CD4-positive, alpha-beta T cell treated with Interleukin-15 for 1 hour (primary cell): ENCODE results near the gene GALC.

Source experiments
- DNase-seq: peaks from one replicate; pipeline ENCODE4 v3.0.0-alpha.2; 2020

GALC gene

GRCh38 chr14:87952307-87953094 is 40.5 kb downstream of the GALC start:
- no peak for DNase-seq

DNA sequence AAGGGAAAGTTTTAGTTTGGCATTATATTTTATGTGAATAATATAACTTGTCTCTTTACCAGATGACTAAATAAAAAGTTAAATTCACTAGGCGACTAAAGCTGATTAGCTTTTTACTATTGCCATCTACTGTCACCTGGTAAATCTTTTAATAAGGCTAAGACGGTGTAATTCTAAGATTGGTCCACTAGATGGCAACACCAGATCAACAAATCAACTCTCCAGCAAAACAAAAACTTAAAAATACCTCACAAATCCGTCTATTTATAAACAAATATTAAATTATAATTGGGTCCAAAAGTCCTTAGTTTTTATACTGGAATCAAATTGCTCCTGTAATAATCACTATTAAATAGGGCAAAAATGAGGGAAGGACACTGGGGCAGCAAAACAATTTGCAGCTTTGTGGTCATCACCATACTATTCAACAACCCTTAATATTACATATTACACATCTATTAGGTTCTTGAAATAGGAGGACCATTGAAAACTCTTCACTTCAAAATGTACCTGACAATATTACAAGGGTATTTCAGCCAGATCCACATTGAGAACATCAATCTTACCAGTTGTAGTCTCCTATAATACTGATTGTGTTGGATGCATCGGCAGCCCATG is 47.9 kb downstream of the GALC start:
- no peak for DNase-seq

DNA sequence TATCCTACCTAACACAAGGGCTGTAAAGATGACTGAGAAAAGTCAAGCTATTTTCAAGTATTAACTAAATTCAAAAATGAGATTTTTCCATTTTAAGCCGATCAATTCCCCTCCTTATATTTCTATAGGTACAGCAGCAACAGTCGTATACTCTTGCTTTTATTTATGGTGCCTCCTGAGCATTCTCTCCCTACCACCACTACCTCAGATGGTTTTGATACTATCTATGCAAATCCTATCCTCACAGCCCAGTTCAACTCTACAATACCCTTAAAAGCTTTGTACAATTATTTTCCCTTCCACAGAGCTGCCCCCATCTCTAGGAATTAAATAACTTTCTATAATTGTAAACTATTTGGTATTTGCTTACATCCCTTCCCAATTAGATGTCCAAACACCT is 52.1 kb downstream of the GALC start:
- no peak for DNase-seq

DNA sequence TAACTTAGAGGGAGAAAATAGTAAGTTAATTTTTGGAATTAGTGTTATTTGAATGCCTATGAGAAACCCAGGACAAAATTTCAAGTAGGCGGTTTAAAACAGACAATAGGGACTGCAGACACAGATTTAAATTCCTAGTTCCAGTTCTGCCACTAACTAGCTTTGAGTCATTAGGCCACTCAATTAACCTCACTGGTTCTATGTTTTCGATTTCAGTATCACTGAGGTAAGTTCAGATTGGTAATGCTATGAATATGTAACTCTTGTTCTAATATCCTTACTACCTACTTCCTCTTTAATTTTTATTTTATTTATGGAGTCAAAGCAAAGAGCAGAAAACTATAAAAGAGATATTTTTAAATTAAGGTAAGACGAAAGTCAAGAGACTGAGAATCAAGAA is 52.6 kb downstream of the GALC start:
- no peak for DNase-seq

DNA sequence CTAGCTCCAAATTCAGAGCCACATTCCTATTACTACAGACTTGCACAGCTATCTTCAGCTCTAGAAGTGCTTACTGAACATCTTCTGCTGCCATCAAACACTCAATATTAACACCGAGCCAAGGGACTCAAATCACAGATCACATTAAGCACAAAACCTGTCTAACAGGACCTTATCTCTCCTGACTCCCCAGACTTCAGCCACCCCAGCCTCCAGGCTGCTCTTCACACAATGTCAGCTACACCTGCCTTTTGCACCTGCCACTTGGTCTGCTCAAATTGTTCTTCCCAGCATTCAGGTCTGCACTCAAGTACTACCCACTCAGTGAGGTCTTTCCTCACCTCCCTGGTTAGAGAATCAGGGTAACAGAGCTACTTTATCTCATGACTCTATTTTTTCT is 57.1 kb downstream of the GALC start:
- DNase-seq = no peak

GRCh38 chr14:87935081-87935828 is 57.7 kb downstream of the GALC start:
- no peak for DNase-seq

- no peak for DNase-seq
These were observed 58.8 kb downstream of the GALC start for GRCh38 chr14:87934185-87934584.

- DNase-seq = no peak
These were observed 76.1 kb downstream of the GALC start for GRCh38 chr14:87916886-87917275.

GRCh38 chr14:87916103-87916885 is 76.7 kb downstream of the GALC start:
- no peak for DNase-seq

- DNase-seq = no peak
These were observed 84.4 kb downstream of the GALC start for GRCh38 chr14:87908550-87908949.

DNA sequence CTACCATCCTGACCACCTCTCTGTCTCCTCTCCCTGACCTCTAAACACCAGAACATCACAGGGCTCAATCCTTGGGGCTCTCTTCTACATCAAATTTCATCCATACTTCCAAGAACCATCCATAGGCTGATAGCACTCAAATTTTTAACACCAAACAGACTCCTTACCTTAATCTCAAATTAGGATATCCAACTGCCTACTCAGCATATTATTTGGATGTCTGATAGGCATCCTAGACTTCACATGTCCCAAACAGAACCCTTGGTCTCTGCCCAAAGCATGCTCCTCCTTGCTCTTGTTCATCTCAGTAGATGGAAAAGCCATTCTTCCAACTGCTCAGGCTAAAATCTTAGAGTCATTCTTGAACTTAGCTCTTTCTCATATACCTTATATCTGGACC is 91.3 kb downstream of the GALC start:
- no peak for DNase-seq

- no peak for DNase-seq
These were observed 91.7 kb downstream of the GALC start for GRCh38 chr14:87901236-87901635.

DNA sequence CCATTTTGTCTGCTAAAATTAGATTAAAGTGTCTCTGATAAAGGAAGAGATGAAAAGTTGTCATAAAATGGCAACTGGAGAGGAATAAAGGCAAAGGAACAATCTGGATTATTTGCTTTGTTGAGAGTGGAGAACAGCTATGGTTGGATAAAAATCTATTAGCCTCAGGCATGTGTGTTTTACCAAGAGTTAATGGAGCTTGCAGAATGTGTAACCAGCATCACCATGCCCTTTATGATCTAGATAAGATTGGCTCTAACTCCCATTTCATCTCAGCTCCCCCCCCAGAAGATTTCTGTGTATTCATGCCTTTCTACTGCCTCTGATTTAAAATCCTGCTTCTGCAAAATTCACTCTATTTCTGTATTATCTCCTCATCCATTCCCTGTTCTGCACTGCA is 93.8 kb downstream of the GALC start:
- no peak for DNase-seq

DNA sequence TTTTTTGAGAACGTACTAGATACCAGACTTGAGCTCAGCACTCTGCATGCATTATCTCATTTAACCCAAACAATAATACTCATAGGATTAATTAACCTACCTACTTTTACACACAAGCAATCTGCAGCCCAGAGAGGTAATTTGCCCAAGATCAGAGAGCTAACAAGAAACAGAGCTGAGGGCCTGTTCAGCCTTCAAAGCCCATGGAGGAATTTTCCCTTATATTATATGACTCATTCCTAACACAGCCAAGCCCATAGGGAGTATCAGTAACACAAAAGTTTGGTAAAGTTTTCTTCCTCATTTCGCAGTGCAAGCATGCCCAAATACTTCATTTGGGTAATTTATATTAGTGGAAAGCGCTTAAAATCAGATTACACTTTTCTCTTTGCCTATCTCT is 94.7 kb downstream of the GALC start:
- DNase-seq = no peak

GRCh38 chr14:87896393-87897380 is 96.3 kb downstream of the GALC start:
- no peak for DNase-seq

DNA sequence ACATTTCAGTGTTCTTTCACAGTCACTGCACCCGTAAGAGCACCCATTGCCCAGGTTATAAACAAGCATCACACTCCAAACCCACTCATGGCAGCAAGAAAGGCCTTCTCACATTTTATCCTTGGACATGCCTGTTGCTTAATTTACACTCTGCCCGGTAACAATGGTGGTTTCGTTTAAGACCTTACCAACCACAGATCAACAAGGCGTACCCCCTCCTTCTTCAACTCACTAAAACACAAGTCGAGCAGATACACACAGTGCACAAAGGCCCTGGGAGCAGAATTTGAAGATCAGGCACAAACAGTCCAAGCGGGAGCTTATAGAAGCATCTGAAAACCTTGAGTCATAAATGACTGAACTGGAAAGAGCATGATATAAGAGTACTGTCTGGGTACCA is 98.1 kb downstream of the GALC start:
- no peak for DNase-seq

DNA sequence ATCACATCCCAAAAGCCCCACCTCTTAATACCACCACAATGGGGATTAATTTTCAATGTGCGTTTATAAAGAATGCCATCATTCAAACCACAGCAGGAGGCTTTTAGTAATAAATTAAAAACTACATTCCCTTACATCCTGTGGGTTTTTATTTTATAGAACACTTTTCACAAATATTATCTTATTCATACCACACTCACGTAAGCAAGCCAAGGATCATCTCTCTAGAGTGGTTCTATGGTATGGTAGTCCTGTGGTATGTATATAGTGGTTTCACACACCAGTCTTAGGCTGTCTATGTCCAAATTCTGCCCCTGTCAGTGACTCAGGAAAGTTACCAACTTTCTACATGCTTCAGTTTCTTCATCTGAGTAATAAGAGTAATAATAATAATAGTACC is 100.2 kb downstream of the GALC start:
- no peak for DNase-seq

- DNase-seq = no peak
These were observed 104.6 kb downstream of the GALC start for GRCh38 chr14:87888136-87888999.

DNA sequence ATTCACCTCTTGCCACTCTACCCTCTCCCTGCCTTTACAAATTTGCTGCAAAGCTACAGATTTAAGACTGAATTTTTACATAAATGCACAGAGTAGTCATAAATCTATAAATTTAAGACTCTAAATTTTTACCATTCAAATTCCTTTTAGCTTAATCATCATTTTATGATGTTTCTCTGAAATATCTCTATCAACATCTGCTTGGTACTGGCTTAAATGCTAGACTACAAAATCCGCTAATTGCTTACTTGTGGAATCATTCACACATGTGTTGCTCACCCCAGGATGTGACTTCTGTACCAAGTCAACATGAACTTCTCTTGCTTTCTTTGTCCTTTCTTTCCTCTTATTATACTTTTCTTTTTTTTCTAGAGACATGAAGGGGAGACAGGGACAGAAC is 109.2 kb downstream of the GALC start:
- DNase-seq = no peak
